ACC112 (cell line): Measurements from ENCODE around the gene CALB2.
"Not testable (repeated sequence)": the region's sequence is repeated elsewhere in the genome, so short reads cannot be mapped to it uniquely, and the experiment has no call there.

ENCODE experiments used
- H2AFZ ChIP-seq: fragments of 200-600 bp; sonication (generic); one replicate; pipeline ENCODE4 v1.6.0; 2017; ENCODE audit warnings: antibody characterized with exemption, low read length; ENCODE audit not compliant: unreplicated experiment
- H3K27ac ChIP-seq: fragments of 200-600 bp; sonication (generic); 2 replicates; pipeline ENCODE4 v1.5.1; 2014; ENCODE audit warnings: low read depth, mild to moderate bottlenecking, antibody characterized with exemption, low read length, moderate library complexity
- H3K27me3 ChIP-seq: fragments of 200-600 bp; sonication (generic); 2 replicates; pipeline ENCODE4 v1.6.1; 2014; ENCODE audit warnings: mild to moderate bottlenecking, antibody characterized with exemption, low read length, moderate library complexity, mixed read lengths; ENCODE audit not compliant: insufficient read depth
- H3K36me3 ChIP-seq: fragments of 200-600 bp; sonication (generic); 2 replicates; pipeline ENCODE4 v1.6.1; 2016; ENCODE audit warnings: mild to moderate bottlenecking, antibody characterized with exemption, low read length, moderate library complexity, mixed read lengths; ENCODE audit not compliant: insufficient read depth
- H3K4me1 ChIP-seq: fragments of 200-600 bp; sonication (generic); one replicate; pipeline ENCODE4 v1.6.1; 2016; ENCODE audit warnings: low read length, mixed read lengths; ENCODE audit not compliant: insufficient read depth, unreplicated experiment, control insufficient read depth
- H3K4me3 ChIP-seq: fragments of 200-600 bp; sonication (generic); 2 replicates; pipeline ENCODE4 v1.5.1; 2014; ENCODE audit warnings: mild to moderate bottlenecking, low read depth, low read length
- H3K79me2 ChIP-seq: fragments of 200-600 bp; sonication (generic); one replicate; pipeline ENCODE4 v1.6.0; 2016; ENCODE audit warnings: low read length; ENCODE audit not compliant: control insufficient read depth, unreplicated experiment, insufficient read depth

Gene CALB2

GRCh38 chr16:71352466-71352865, 6.1 kb upstream of the CALB2 start:
- no peak overlapping the region for H3K27ac ChIP-seq
- peaks cover 86% of the 10 kb centered on the region for H3K27me3 ChIP-seq
- H2AFZ ChIP-seq: no peak overlapping the region
- no peaks in the 10 kb centered on the region for H3K79me2 ChIP-seq
- no peaks in the 10 kb centered on the region for H3K4me1 ChIP-seq
- no peak overlapping the region for H3K4me3 ChIP-seq
- H3K36me3 ChIP-seq: no peaks in the 10 kb centered on the region

DNA sequence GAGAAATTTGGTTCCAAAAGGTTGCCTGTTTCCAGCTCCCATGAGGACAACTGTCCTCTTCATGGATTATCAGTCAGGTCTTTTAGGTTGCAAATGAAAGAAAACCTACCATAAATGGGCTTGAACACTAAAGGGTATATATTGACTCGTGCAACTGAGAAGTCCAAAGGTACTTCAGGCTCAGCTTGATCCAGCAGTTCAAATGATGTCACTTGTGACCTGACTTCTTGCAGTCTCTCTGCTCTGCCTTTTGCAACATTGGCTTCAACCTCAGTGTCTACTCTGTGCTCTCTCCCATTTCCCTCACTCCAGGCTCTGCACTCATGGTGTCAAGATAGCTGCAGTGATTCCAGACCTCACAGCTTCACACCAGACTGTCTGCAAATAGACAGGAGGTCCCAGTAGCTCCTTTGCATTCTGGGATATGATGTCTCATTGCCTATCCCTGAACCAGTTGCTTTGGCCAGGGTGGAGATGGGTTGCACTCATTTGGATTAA, 5.5 kb upstream of the CALB2 start:
- peaks cover 84% of the 10 kb centered on the region for H3K27me3 ChIP-seq
- no peaks in the 10 kb centered on the region for H3K36me3 ChIP-seq
- H3K4me3 ChIP-seq: no peak overlapping the region
- H2AFZ ChIP-seq: no peak overlapping the region
- H3K27ac ChIP-seq: no peak overlapping the region
- no peaks in the 10 kb centered on the region for H3K4me1 ChIP-seq
- H3K79me2 ChIP-seq: no peaks in the 10 kb centered on the region

DNA sequence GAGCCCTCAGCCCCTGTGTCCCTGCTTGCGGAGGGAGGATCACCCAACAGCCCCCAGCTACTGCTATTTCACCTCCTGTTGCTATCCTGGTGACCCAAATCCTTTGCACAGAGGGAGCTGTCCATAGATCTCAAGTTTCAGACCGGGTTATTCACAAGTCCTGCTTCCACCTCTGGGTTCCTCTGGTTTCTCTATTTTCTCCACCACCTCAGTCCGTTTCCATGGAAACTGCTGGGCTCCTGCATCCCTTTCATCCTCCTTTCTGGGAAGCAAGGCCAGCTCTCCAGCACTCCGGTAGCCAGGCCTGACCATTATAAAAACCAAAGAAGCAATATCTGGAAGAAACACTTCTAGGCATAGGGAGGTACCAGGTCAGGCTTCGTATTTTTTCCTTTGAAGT, 4.8 kb upstream of the CALB2 start:
- H3K36me3 ChIP-seq: no peaks in the 10 kb centered on the region
- peaks cover 2% of the 10 kb centered on the region for H3K4me1 ChIP-seq
- no peaks in the 10 kb centered on the region for H3K79me2 ChIP-seq
- H3K27ac ChIP-seq: no peak overlapping the region
- H3K4me3 ChIP-seq: no peak overlapping the region
- peaks cover 78% of the 10 kb centered on the region for H3K27me3 ChIP-seq
- no peak overlapping the region for H2AFZ ChIP-seq

DNA sequence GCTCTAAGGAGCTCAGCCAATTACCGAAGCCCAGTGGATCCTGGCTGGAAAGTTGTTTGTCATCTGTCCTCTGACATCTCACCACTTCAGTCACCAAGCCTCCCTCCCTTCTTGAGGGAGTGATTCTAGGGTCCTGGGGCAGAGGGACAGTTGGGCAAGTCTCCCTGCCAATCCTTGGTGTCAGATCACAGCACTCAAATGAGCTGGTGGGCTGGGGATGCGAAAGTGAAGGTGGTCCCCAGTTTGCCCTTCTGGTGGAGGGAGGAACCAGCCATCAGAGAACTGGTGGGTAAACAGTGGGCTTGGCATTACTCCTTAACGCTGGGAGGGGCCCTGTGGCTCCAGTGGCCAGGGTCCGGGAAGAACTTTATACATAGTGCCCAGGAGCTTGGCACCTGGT, 4.4 kb upstream of the CALB2 start:
- no peak overlapping the region for H3K4me3 ChIP-seq
- no peak overlapping the region for H2AFZ ChIP-seq
- H3K79me2 ChIP-seq: no peaks in the 10 kb centered on the region
- no peak overlapping the region for H3K27ac ChIP-seq
- peaks cover 4% of the 10 kb centered on the region for H3K4me1 ChIP-seq
- H3K36me3 ChIP-seq: no peaks in the 10 kb centered on the region
- peaks cover 76% of the 10 kb centered on the region for H3K27me3 ChIP-seq

DNA sequence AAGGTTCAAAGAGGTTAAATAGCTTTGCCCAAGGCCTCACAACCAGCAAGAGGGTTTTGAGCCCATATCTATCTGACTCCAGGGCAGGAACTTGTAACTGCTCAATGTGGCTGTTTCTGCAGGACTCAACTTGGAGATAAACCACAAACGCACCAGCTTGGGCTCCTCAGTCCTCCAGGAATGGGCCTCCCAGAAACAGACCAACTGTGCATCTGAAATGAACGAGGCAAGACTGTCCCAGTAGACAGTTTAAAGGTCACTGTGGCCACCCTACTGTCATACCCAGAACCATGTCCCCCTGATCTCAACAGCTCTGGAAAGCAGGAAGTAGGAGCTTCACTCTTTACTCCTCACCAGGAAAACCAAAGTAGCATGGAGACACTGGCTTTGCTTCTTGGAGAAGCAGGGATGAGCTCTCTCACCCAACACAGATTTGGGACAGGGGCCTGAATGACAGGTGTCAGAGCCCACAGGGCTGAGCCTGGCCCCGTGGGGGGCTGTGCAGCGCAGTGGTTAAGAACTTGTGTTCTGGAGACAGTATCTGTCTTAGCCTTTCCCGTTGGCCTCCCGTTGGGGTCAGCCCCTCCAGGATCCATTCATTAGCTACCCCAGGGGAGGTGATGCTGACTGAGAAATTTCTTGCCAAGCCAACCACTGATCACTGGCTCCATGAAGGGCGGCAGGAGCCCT, 2.3 kb upstream of the CALB2 start:
- Histone ChIP-seq H3K4me1 (peaks cover 13% of the 10 kb centered on the region), H2AFZ (no peak overlapping the region), H3K36me3 (no peaks in the 10 kb centered on the region), H3K79me2 (no peaks in the 10 kb centered on the region), H3K27ac (no peak overlapping the region), H3K27me3 (peaks cover 63% of the 10 kb centered on the region), H3K4me3 (no peak overlapping the region)

GRCh38 chr16:71356936-71357335, 1.6 kb upstream of the CALB2 start:
- not testable (repeated sequence) for H3K4me3 ChIP-seq, H3K27ac ChIP-seq, H2AFZ ChIP-seq, H3K36me3 ChIP-seq, H3K79me2 ChIP-seq
- Histone ChIP-seq H3K4me1 (peaks cover 13% of the 10 kb centered on the region), H3K27me3 (peaks cover 61% of the 10 kb centered on the region)

- Histone ChIP-seq H3K4me3 (no peak overlapping the region), H3K36me3 (no peaks in the 10 kb centered on the region), H3K4me1 (peaks cover 13% of the 10 kb centered on the region), H3K79me2 (no peaks in the 10 kb centered on the region), H3K27ac (no peak overlapping the region), H3K27me3 (peaks cover 61% of the 10 kb centered on the region), H2AFZ (no peak overlapping the region)
Observed at GRCh38 chr16:71357681-71358080, 842 bp upstream of the CALB2 start.

DNA sequence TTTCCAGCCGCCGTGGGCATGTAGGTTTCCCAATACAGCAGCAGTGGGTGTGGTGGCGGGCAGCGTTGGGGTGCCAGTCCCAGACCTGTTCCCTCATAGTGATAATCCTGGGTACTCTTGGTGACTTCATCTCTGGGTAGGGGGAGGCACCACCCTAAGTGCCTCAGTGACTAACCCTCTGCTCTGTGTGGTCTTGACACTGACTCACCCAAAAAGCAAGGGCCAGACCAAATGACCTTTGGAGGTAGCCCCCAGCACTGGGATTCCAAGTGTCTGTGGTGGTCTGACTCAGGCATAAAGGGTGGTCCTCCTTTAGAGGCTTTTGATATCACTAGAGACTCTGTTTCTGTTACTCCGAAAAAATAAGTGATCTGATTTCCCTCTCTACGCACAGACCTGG, 908 bp downstream of the CALB2 start:
- Histone ChIP-seq H3K36me3 (no peaks in the 10 kb centered on the region), H3K4me3 (no peak overlapping the region), H3K4me1 (peaks cover 13% of the 10 kb centered on the region), H3K79me2 (no peaks in the 10 kb centered on the region), H2AFZ (no peak overlapping the region), H3K27ac (no peak overlapping the region), H3K27me3 (peaks cover 58% of the 10 kb centered on the region)

DNA sequence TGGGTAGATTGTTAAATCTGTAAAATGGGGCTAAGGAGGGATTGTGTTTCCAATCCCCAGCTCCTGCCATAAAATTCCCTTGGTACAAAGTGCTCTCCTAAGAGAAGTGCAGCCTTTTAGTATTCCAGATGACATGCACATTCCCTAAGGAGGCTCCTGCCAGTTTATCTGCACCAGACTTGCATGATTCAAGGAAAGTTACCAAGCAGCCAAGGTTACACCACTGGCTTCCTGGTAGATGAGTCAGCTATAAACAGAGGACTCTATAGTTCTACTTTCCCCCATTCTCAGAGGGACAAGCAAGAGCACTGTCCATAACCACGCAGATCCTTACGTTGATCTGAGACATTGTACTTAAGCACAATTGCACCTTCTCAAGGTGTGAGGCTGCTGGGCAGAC, 1.9 kb downstream of the CALB2 start:
- Histone ChIP-seq H3K4me1 (peaks cover 13% of the 10 kb centered on the region), H3K27ac (no peak overlapping the region), H3K27me3 (peaks cover 58% of the 10 kb centered on the region), H2AFZ (no peak overlapping the region), H3K4me3 (no peak overlapping the region), H3K36me3 (no peaks in the 10 kb centered on the region), H3K79me2 (no peaks in the 10 kb centered on the region)

DNA sequence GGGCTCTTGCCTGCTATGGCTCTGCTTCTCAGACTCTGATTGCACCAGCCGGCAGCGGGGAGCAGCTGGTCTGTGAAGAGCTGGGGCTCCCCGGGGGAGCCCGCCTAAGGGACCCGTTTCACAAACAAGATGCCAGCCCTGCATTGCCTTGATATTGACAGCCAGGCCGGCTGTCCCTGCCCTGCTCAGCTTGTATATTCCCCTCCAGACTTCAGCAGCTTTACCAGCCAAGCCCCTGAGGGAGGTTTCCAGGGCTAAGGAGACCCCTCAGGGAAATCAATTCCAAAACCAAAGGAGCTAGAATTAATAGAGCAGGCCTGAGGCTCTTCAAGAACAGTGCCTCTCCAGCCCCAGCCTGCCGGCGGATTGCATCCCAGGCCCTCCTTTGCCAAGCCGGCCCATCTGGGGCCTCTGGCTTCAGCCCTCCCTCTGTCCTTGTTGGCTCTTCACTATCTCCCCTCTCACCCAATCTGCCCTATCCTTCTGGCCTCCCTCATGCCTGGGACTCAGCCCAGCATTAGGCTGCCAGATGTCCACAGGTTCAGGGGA, 5.7 kb downstream of the CALB2 start:
- Histone ChIP-seq H3K27ac (no peak overlapping the region), H3K79me2 (no peaks in the 10 kb centered on the region), H3K36me3 (no peaks in the 10 kb centered on the region), H3K4me1 (peaks cover 9% of the 10 kb centered on the region), H2AFZ (no peak overlapping the region), H3K4me3 (no peak overlapping the region), H3K27me3 (peaks cover 55% of the 10 kb centered on the region)

GRCh38 chr16:71365021-71365420, 6.5 kb downstream of the CALB2 start:
- H2AFZ ChIP-seq: no peak overlapping the region
- peaks cover 63% of the 10 kb centered on the region for H3K27me3 ChIP-seq
- H3K36me3 ChIP-seq: no peaks in the 10 kb centered on the region
- H3K4me3 ChIP-seq: no peak overlapping the region
- no peaks in the 10 kb centered on the region for H3K79me2 ChIP-seq
- peaks cover 6% of the 10 kb centered on the region for H3K4me1 ChIP-seq
- no peak overlapping the region for H3K27ac ChIP-seq
